ENCODE measurements around the gene YAF2.

- no peak for TF ChIP-seq CTCF (IDR thresholded peaks at IDR 0.05)
- no peak for TF ChIP-seq POLR2A (IDR thresholded peaks at IDR 0.05)
These were observed 17.3 kb upstream of the YAF2 start for GRCh38 chr12:42255221-42255865.
